GM20431 (cell line): ENCODE results near the gene CNPY4.
"Not testable (repeated sequence)": the region's sequence is repeated elsewhere in the genome, so short reads cannot be mapped to it uniquely, and the experiment has no call there.

Experiments
- in situ Hi-C: fragments of 300-500 bp; cut with MseI, MboI; formaldehyde crosslinking; loops from one replicate; pipeline ENCODE4 v1.15.0; 2020; ENCODE audit warnings: low sequenced_read_pairs; ENCODE audit not compliant: unreplicated experiment

Gene CNPY4

GRCh38 chr7:100141555-100141949 lies 22.1 kb downstream of the CNPY4 start:
- in situ Hi-C loops, result no loop called here

GRCh38 chr7:100142461-100142860 lies 23.0 kb downstream of the CNPY4 start:
- in situ Hi-C loops, result no loop called here

- in situ Hi-C loops, result not testable (repeated sequence)
Observed at GRCh38 chr7:100146350-100146749, 26.9 kb downstream of the CNPY4 start.

GRCh38 chr7:100147278-100147677 lies 27.8 kb downstream of the CNPY4 start:
- in situ Hi-C loops, result no loop called here

GRCh38 chr7:100148225-100148558 lies 28.8 kb downstream of the CNPY4 start:
- in situ Hi-C loops, result no loop called here

- in situ Hi-C loops, result no loop called here
Observed at GRCh38 chr7:100148559-100149328, 29.3 kb downstream of the CNPY4 start, which contains the start of gene LAMTOR4. LAMTOR4 (plus strand) TSS chr7:100148918; CDS start chr7:100148973, 55 bp downstream.

GRCh38 chr7:100152404-100152803 lies 33.0 kb downstream of the CNPY4 start:
- in situ Hi-C loops, result no loop called here

GRCh38 chr7:100152937-100153666 lies 33.7 kb downstream of the CNPY4 start:
- in situ Hi-C loops, result no loop called here

GRCh38 chr7:100153708-100154535 lies 34.5 kb downstream of the CNPY4 start:
- in situ Hi-C loops, result no loop called here

- in situ Hi-C loops, result no loop called here
Observed at GRCh38 chr7:100154651-100155491, 35.4 kb downstream of the CNPY4 start.

- in situ Hi-C loops, result no loop called here
Observed at GRCh38 chr7:100155553-100156317, 36.3 kb downstream of the CNPY4 start.

- in situ Hi-C loops, result no loop called here
Observed at GRCh38 chr7:100156331-100157068, 37.1 kb downstream of the CNPY4 start.

- in situ Hi-C loops, result no loop called here
Observed at GRCh38 chr7:100157069-100157333, 37.6 kb downstream of the CNPY4 start.

GRCh38 chr7:100157334-100158228 lies 38.1 kb downstream of the CNPY4 start:
- in situ Hi-C loops, result no loop called here

- in situ Hi-C loops, result no loop called here
Observed at GRCh38 chr7:100158229-100159098, 39.0 kb downstream of the CNPY4 start, which contains the start of gene TRAPPC14. TRAPPC14 (minus strand) TSS chr7:100158723; CDS start chr7:100158499, 224 bp downstream.

- in situ Hi-C loops, result no loop called here
Observed at GRCh38 chr7:100159099-100159623, 39.7 kb downstream of the CNPY4 start.
